Caco-2 (cell line): ENCODE results near the gene MUC2. TPM values are rescaled to one million over a fixed set of nuclear protein-coding genes. Genes with fewer than 3 reads are reported as not detected.
"Not testable (repeated sequence)": the region's sequence is repeated elsewhere in the genome, so short reads cannot be mapped to it uniquely, and the experiment has no call there.

ENCODE experiments used
- BruUV-seq: library from RNA; stranded (reverse); fragments of 400-500 nt; replicated peaks from 2 replicates; lab custom pipeline; 2021; lab: Mats Ljungman, UMichigan
- CTCF ChIA-PET: fragments of 300-600 bp; sonication (Branson Sonifier 250); formaldehyde crosslinking; loops from one replicate; lab custom pipeline; 2022; ENCODE audit warnings: antibody characterized with exemption; lab: Charles Lee
- POLR2A ChIA-PET: fragments of 300-600 bp; sonication (Branson Sonifier 250); formaldehyde crosslinking; loops from one replicate; lab custom pipeline; 2022; ENCODE audit warnings: antibody characterized with exemption; lab: Charles Lee
- DNase-seq, 2 experiments: peaks; one replicate each; pipeline versions ENCODE4 v3.0.0 to v3.0.0-alpha.2; 2020 to 2022
- H3K27me3 ChIP-seq: replicated peaks from 2 replicates; pipeline ENCODE4 v1.6.0; 2011; ENCODE audit warnings: low read length; ENCODE audit not compliant: control insufficient read depth, insufficient read depth
- H3K36me3 ChIP-seq: 2 replicates; pipeline ENCODE4 v1.5.1; 2011; ENCODE audit warnings: low read length; ENCODE audit not compliant: control insufficient read depth, insufficient read depth
- H3K4me1 ChIP-seq: fragments of 250-450 bp; sonication (Bioruptor Pico); 2 replicates; pipeline ENCODE4 v1.5.1; 2020; ENCODE audit warnings: mild to moderate bottlenecking
- H3K4me3 ChIP-seq: 2 replicates; pipeline ENCODE4 v1.5.1; 2011; ENCODE audit warnings: low read depth, mild to moderate bottlenecking, control low read depth, low read length
- H3K9me3 ChIP-seq: fragments of 250-450 bp; sonication (Bioruptor Pico); 2 replicates; pipeline ENCODE4 v1.5.1; 2020; ENCODE audit warnings: mild to moderate bottlenecking, moderate library complexity
- H3K27ac Mint-ChIP-seq: one replicate; pipeline ENCODE4 v1.8.0; 2022; ENCODE audit warnings: mixed read lengths; ENCODE audit not compliant: unreplicated experiment
- H3K27me3 Mint-ChIP-seq: one replicate; pipeline ENCODE4 v1.8.0; 2022; ENCODE audit warnings: mixed read lengths; ENCODE audit not compliant: insufficient read depth, unreplicated experiment
- H3K36me3 Mint-ChIP-seq: one replicate; pipeline ENCODE4 v1.8.0; 2022; ENCODE audit warnings: mild to moderate bottlenecking, mixed read lengths; ENCODE audit not compliant: insufficient read depth, unreplicated experiment
- H3K4me1 Mint-ChIP-seq: one replicate; pipeline ENCODE4 v1.8.0; 2022; ENCODE audit warnings: low read depth, mixed read lengths; ENCODE audit not compliant: unreplicated experiment
- H3K4me3 Mint-ChIP-seq: one replicate; pipeline ENCODE4 v1.8.0; 2022; ENCODE audit warnings: mild to moderate bottlenecking, moderate library complexity, mixed read lengths; ENCODE audit not compliant: unreplicated experiment
- H3K9me3 Mint-ChIP-seq: one replicate; pipeline ENCODE4 v1.8.0; 2022; ENCODE audit warnings: mixed read lengths; ENCODE audit not compliant: unreplicated experiment
- CTCF ChIP-seq, 2 experiments: fragments of 200-600 bp in 1 of 2; IDR thresholded peaks; 1 replicate in 1 of 2; 2 replicates in 1 of 2; pipeline versions ENCODE4 v1.5.1 to v1.8.0; 2011 to 2022; ENCODE audit warnings: antibody characterized with exemption in 1 of 2, control low read depth in 1 of 2, inconsistent platforms in 1 of 2, low read depth in 1 of 2, low read length in 1 of 2, mild to moderate bottlenecking in 1 of 2, moderate library complexity in 1 of 2; ENCODE audit not compliant: insufficient read depth in 1 of 2, severe bottlenecking in 1 of 2, unreplicated experiment in 1 of 2
- intact Hi-C: fragments of 100-400 bp; cut with micrococcal nuclease; formaldehyde crosslinking; loops from one replicate; pipeline ENCODE4 v1.10.0; 2022; ENCODE audit not compliant: unreplicated experiment
- total RNA-seq: library from RNA; stranded (reverse); gene quantifications from 2 replicates; pipeline ENCODE4 v1.2.3, GENCODE V29; 2022

MUC2 gene
- total RNA-seq, 1 experiment from 2014 or later, result 0.05 TPM

- no TSS peak for BruUV-seq
Measured at GRCh38 chr11:1113405-1114201, 38.9 kb downstream of the MUC2 start.

DNA sequence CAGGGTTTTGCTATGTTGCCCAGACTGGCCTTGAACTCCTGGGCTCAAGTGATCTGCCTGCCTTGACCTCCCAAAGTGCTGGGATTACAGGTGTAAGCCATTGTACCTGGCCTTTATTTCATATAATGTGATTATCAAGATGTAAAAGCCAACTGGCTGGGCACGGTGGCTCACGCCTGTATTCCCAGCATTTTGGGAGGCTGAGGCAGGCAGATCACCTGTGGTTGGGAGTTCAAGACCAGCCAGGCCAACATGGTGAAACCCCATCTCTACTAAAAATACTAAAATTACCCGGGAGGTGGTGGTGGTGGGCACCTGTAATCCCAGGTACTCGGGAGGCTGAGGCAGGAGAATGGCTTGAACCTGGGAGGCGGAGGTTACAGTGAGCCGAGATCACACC is 40.6 kb downstream of the MUC2 start:
- H3K4me1 ChIP-seq, BruUV-seq, H3K4me1 Mint-ChIP-seq, H3K27me3 Mint-ChIP-seq, H3K36me3 ChIP-seq, H3K36me3 Mint-ChIP-seq, H3K4me3 ChIP-seq, H3K27ac Mint-ChIP-seq, CTCF ChIA-PET, H3K9me3 ChIP-seq, H3K27me3 ChIP-seq, H3K4me3 Mint-ChIP-seq, DNase-seq, H3K9me3 Mint-ChIP-seq, POLR2A ChIA-PET: not testable (repeated sequence)
- intact Hi-C loops, result loop anchor here (2.0 to 10.0 kb wide), 2 partner anchors 120 to 400 kb away; no protein-coding TSS in a partner anchor

More at GRCh38 chr11:1113405-1114201, 38.9 kb downstream of the MUC2 start:
- Histone ChIP-seq H3K27me3 (no peaks in the 10 kb centered on the region), H3K36me3 (no peaks in the 10 kb centered on the region), H3K9me3 (peaks cover 7% of the 10 kb centered on the region; the same call in 1 of the 2 replicates), H3K4me1 (no peaks in the 10 kb centered on the region), H3K4me3 (no peak overlapping the region)
- DNase-seq, result peak in 1 of 2 experiments; percentile 32
- no peak overlapping the region for H3K27ac Mint-ChIP-seq
- peaks cover 7% of the 10 kb centered on the region for H3K4me1 Mint-ChIP-seq
- intact Hi-C loops, result loop anchor here (2.0 to 10.0 kb wide), 3 partner anchors 121 to 459 kb away; partner anchors contain the start of gene DUSP8
- ChIA-PET CTCF (interaction anchor here (0.6 to 0.7 kb wide), 2 partner anchors 54 to 93 kb away, joined by 3 to 12 read pairs; no protein-coding TSS in a partner anchor), POLR2A (no interaction called here)
- peaks cover 5% of the 10 kb centered on the region for H3K36me3 Mint-ChIP-seq
- H3K9me3 Mint-ChIP-seq, result peaks cover 10% of the 10 kb centered on the region
- no peak for TF ChIP-seq CTCF (IDR thresholded peaks at IDR 0.05; ENCODE audit: insufficient read depth in 1 of 2, low read depth in 1 of 2, low read length in 1 of 2, severe bottlenecking in 1 of 2, unreplicated experiment in 1 of 2)
- H3K4me3 Mint-ChIP-seq, result no peak overlapping the region
- peaks cover 3% of the 10 kb centered on the region for H3K27me3 Mint-ChIP-seq

- no TSS peak for BruUV-seq
- H3K4me1 Mint-ChIP-seq, result peaks cover 7% of the 10 kb centered on the region
- Histone ChIP-seq H3K9me3 (peaks cover 7% of the 10 kb centered on the region; the same call in 1 of the 2 replicates), H3K36me3 (no peaks in the 10 kb centered on the region), H3K27me3 (no peaks in the 10 kb centered on the region), H3K4me1 (no peaks in the 10 kb centered on the region), H3K4me3 (no peak overlapping the region)
- H3K9me3 Mint-ChIP-seq, result peaks cover 3% of the 10 kb centered on the region
- peaks cover 3% of the 10 kb centered on the region for H3K27me3 Mint-ChIP-seq
- DNase-seq, result no peak
- peaks cover 2% of the 10 kb centered on the region for H3K36me3 Mint-ChIP-seq
- CTCF ChIA-PET, result no interaction called here
- intact Hi-C loops, result loop anchor here (10.0 kb wide), 1 partner anchor 119 kb away; no protein-coding TSS in a partner anchor
- no peak overlapping the region for H3K27ac Mint-ChIP-seq
- TF ChIP-seq CTCF (IDR thresholded peaks at IDR 0.05; ENCODE audit: insufficient read depth in 1 of 2, low read depth in 1 of 2, low read length in 1 of 2, severe bottlenecking in 1 of 2, unreplicated experiment in 1 of 2), result no peak
- POLR2A ChIA-PET, result no interaction called here
- H3K4me3 Mint-ChIP-seq, result no peak overlapping the region
Measured at GRCh38 chr11:1116104-1116503, 41.4 kb downstream of the MUC2 start.
